ENCODE measurements around the gene KIFAP3.
"Not testable (repeated sequence)": the region's sequence is repeated elsewhere in the genome, so short reads cannot be mapped to it uniquely, and the experiment has no call there.

The KIFAP3 gene

GRCh38 chr1:170076199-170076598 lies 1.7 kb upstream of the KIFAP3 start:
- Mint-ChIP-seq H3K27ac (no peak overlapping the region), H3K4me3 (no peak overlapping the region), H3K27me3 (ENCODE audit: low read depth) (peaks cover 6% of the 10 kb centered on the region), H3K36me3 (ENCODE audit: low read depth) (peaks cover 1% of the 10 kb centered on the region), H3K9me3 (peaks cover 19% of the 10 kb centered on the region), H3K4me1 (ENCODE audit: low read depth) (peaks cover 30% of the 10 kb centered on the region)
- no peak for DNase-seq (ENCODE audit: low spot score)

- peaks cover 6% of the 10 kb centered on the region for H3K27me3 Mint-ChIP-seq (ENCODE audit: low read depth)
- peaks cover 5% of the 10 kb centered on the region for H3K36me3 Mint-ChIP-seq (ENCODE audit: low read depth)
- H3K4me1 Mint-ChIP-seq (ENCODE audit: low read depth) = peaks cover 37% of the 10 kb centered on the region
- H3K27ac Mint-ChIP-seq = peak overlapping the region; percentile 99
- DNase-seq (ENCODE audit: low spot score) = no peak
- peak overlapping the region; percentile 98 for H3K4me3 Mint-ChIP-seq
- H3K9me3 Mint-ChIP-seq = peaks cover 19% of the 10 kb centered on the region
Measured at GRCh38 chr1:170075186-170075585, 691 bp upstream of the KIFAP3 start.

DNA sequence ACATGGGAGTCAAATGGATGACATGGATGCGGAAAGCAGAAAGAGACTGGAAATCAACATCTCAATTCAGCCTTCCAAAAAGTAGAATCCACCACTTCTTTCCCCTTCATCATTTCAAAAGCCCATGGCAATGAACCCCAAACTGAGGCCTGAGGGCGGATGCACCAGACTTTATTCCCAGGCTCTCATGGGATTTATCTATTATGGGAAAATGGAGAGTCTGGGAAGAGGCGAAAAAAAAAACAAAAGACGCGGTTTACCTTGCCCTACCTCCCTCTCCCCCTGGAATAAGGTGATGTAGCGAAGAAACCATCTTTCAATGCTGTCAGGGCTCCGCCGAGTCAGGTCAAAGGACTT lies 624 bp downstream of the KIFAP3 start:
- Mint-ChIP-seq H3K27ac (peak overlapping the region; percentile 99), H3K27me3 (ENCODE audit: low read depth) (peaks cover 4% of the 10 kb centered on the region), H3K4me3 (peak overlapping the region; percentile 98), H3K4me1 (ENCODE audit: low read depth) (peaks cover 46% of the 10 kb centered on the region), H3K36me3 (ENCODE audit: low read depth) (peaks cover 5% of the 10 kb centered on the region), H3K9me3 (peaks cover 15% of the 10 kb centered on the region)
- no peak for DNase-seq (ENCODE audit: low spot score)

DNA sequence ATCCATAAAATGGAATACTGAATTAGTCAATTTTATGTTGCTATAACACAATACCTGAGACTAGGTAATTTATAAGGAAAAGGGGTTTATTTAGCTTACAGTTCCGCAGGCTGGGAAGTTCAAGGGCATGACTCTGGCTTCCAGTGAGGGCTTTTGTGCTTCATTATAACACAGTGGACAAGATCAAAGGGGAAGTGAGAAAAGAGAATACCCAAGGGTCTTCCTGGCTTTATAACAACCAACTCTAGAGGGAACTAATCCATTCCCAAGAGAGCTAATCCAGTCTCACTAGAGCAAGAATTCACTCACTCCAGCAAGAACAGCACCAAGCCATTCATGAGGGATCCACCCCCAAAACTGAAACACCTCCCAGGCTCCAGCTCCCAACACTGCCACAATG lies 3.1 kb downstream of the KIFAP3 start:
- no peaks in the 10 kb centered on the region for H3K27me3 Mint-ChIP-seq (ENCODE audit: low read depth)
- no peak overlapping the region for H3K4me3 Mint-ChIP-seq

DNA sequence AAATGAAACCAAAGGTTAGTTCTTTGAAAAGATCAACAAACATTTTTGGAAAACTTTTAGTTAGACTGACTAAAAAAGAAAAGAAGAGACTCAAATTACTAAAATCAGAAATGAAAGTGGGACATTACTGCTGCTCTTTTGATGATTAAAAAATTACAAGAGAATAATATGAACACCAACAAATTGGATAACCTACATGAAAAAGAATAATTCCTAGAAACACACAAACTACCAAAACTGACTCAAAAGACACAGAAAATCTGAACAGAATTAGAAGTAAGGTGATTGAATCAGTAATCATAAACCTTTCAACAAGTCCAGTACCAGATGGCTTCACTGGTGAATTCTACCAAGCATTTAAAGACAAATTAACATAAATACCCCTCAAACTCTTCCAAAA lies 5.6 kb downstream of the KIFAP3 start:
- no peak for DNase-seq (ENCODE audit: low spot score)
- Mint-ChIP-seq H3K4me3 (peak overlapping the region; percentile 81), H3K36me3 (ENCODE audit: low read depth) (peaks cover 4% of the 10 kb centered on the region), H3K4me1 (ENCODE audit: low read depth) (peaks cover 51% of the 10 kb centered on the region), H3K27ac (peak overlapping the region; percentile 82), H3K27me3 (ENCODE audit: low read depth) (no peaks in the 10 kb centered on the region), H3K9me3 (no peaks in the 10 kb centered on the region)

More for the DNA sequence above, 3.1 kb downstream of the KIFAP3 start:
- Mint-ChIP-seq H3K36me3 (ENCODE audit: low read depth) (peaks cover 5% of the 10 kb centered on the region), H3K27ac (no peak overlapping the region), H3K9me3 (no peaks in the 10 kb centered on the region), H3K4me1 (ENCODE audit: low read depth) (peaks cover 65% of the 10 kb centered on the region)
- DNase-seq (ENCODE audit: low spot score) = no peak

DNA sequence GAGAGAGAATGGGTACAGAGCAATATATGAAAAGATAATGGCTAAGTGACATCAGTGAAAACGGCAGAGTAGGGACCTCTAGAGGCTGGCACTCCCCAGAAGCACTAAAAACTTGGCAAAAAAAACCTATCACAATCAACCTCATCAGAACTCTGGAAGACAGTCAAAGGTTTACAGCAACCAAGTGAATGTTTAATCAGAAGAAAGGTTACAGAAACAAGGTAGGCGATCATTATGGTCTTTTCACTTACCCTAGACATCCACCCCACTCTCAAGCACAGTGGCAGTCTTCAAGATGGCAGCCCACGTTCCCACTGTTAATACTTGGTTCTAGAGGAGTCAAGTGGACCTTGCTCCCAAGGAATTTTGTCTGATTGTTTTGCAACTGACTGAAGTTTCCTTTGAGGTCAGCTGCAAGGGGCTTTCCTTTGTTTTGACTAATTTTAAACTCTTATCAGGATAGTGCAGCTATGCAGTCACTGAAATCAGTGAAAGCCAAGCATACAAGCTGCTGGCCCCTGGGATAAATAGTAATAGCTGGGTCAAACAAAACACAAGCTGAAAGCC lies 7.2 kb downstream of the KIFAP3 start:
- no peaks in the 10 kb centered on the region for H3K27me3 Mint-ChIP-seq (ENCODE audit: low read depth)
- H3K4me1 Mint-ChIP-seq (ENCODE audit: low read depth) = peaks cover 47% of the 10 kb centered on the region

GRCh38 chr1:170064821-170065220 lies 9.7 kb downstream of the KIFAP3 start:
- no peak overlapping the region for H3K4me3 Mint-ChIP-seq
- H3K4me1 Mint-ChIP-seq (ENCODE audit: low read depth) = peaks cover 33% of the 10 kb centered on the region
- no peaks in the 10 kb centered on the region for H3K27me3 Mint-ChIP-seq (ENCODE audit: low read depth)
- no peak overlapping the region for H3K27ac Mint-ChIP-seq
- H3K9me3 Mint-ChIP-seq = peaks cover 18% of the 10 kb centered on the region
- no peak for DNase-seq (ENCODE audit: low spot score)
- H3K36me3 Mint-ChIP-seq (ENCODE audit: low read depth) = peaks cover 5% of the 10 kb centered on the region

More for the DNA sequence above, 7.2 kb downstream of the KIFAP3 start:
- peaks cover 7% of the 10 kb centered on the region for H3K9me3 Mint-ChIP-seq
- no peak for DNase-seq (ENCODE audit: low spot score)
- peaks cover 4% of the 10 kb centered on the region for H3K36me3 Mint-ChIP-seq (ENCODE audit: low read depth)
- peak overlapping the region; percentile 7 for H3K27ac Mint-ChIP-seq
- peak overlapping the region; percentile 81 for H3K4me3 Mint-ChIP-seq

DNA sequence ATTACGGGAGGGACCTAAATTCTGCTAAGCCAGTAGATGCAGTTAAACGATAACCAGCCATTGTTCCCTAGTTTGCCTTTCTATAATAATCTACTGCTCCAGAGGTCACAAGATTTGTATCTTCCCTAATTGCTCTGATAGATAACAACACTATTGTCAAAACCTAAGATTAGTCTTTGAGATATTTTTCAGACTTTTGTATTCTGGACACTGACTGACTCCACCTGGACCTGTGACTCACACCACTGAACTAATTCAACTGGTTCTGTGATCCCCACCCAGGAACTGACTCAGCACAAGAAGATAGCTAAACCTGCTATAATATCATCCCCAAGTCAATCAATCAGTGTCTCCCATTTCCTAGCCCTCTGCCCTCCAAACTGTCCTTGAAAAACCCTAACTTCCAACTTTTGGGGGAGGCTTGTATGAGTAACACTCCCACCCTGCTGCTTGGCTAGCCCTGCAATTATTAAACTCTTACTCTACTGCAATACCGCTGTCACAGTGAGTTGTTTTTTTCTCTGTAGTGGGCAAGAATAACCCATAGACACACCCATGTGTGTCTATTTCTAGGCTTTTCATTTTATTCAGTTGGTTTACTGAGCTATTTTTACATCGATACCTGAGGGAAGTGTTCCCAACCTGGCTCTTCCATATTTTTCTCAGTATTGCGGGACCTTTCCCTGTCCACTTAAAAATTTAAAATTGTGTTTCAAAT lies 11.2 kb downstream of the KIFAP3 start:
- no peaks in the 10 kb centered on the region for H3K27me3 Mint-ChIP-seq (ENCODE audit: low read depth)
- peaks cover 22% of the 10 kb centered on the region for H3K4me1 Mint-ChIP-seq (ENCODE audit: low read depth)
- no peak for DNase-seq (ENCODE audit: low spot score)
- no peak overlapping the region for H3K27ac Mint-ChIP-seq
- H3K4me3 Mint-ChIP-seq = no peak overlapping the region
- peaks cover 19% of the 10 kb centered on the region for H3K9me3 Mint-ChIP-seq
- peaks cover 5% of the 10 kb centered on the region for H3K36me3 Mint-ChIP-seq (ENCODE audit: low read depth)

DNA sequence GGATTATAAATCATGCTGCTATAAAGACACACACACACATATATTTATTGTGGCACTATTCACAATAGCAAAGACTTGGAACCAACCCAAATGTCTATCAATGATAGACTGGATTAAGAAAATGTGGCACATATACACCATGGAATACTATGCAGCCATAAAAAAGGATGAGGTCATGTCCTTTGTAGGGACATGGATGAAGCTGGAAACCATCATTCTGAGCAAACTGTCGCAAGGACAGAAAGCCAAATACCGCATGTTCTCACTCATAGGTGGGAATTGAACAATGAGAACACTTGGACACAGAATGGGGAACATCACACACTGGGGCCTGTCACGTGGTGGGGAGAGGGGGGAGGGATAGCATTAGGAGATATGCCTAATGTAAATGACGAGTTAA lies 12.8 kb downstream of the KIFAP3 start:
- not testable (repeated sequence) for H3K27ac Mint-ChIP-seq; H3K4me3 Mint-ChIP-seq; DNase-seq (ENCODE audit: low spot score); H3K27me3 Mint-ChIP-seq (ENCODE audit: low read depth); H3K36me3 Mint-ChIP-seq (ENCODE audit: low read depth); H3K4me1 Mint-ChIP-seq (ENCODE audit: low read depth)
- peaks cover 19% of the 10 kb centered on the region for H3K9me3 Mint-ChIP-seq

DNA sequence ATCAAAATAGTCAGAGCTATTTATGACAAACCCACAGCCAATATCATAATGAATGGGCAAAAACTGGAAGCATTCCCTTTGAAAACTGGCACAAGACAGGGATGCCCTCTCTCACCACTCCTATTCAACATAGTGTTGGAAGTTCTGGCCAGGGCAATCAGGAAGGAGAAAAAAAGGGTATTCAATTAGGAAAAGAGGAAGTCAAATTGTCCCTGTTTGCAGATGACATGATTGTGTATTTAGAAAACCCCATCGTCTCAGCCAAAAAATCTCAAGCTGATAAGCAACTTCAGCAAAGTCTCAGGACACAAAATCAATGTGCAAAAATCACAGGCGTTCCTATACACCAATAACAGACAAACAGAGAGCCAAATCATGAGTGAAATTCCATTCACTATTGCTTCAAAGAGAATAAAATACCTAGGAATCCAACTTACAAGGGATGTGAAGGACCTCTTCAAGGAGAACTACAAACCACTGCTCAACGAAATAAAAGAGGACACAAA lies 14.4 kb downstream of the KIFAP3 start:
- H3K4me3 Mint-ChIP-seq; H3K4me1 Mint-ChIP-seq (ENCODE audit: low read depth); H3K36me3 Mint-ChIP-seq (ENCODE audit: low read depth); DNase-seq (ENCODE audit: low spot score); H3K27ac Mint-ChIP-seq; H3K27me3 Mint-ChIP-seq (ENCODE audit: low read depth): not testable (repeated sequence)
- peaks cover 19% of the 10 kb centered on the region for H3K9me3 Mint-ChIP-seq

DNA sequence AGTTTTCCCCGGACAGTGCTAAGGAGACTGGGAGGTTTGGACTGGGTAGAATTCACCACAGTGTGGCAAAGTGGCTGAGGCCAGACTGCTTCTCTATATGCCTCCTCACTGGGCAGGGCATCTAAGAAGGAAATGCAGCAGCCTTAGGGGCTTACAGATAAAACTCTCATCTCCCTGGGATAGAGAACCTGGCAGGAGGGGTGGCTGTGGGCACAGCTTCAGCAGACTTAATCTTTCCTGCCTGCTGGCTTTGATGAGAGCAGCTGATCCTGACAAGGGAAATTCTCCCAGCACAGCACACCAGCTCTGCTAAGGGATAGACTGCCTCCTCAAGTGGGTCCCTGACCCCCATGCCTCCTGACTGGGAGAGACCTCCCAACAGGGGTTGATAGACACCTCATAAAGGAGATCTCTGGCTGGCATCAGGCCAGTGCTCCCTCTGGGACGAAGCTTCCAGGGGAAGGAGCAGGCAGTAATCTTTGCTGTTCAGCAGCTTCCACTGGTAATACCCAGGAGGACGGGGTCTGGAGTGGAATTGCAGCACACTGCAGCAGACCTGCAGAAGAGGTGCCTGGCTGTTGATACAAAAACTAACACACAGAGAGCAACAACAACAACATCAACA lies 25.2 kb downstream of the KIFAP3 start:
- no peak for DNase-seq (ENCODE audit: low spot score)
- no peaks in the 10 kb centered on the region for H3K9me3 Mint-ChIP-seq
- H3K27me3 Mint-ChIP-seq (ENCODE audit: low read depth) = no peaks in the 10 kb centered on the region
- H3K27ac Mint-ChIP-seq = no peak overlapping the region
- H3K4me1 Mint-ChIP-seq (ENCODE audit: low read depth) = no peaks in the 10 kb centered on the region
- peaks cover 20% of the 10 kb centered on the region for H3K36me3 Mint-ChIP-seq (ENCODE audit: low read depth)
- no peak overlapping the region for H3K4me3 Mint-ChIP-seq

GRCh38 chr1:170048515-170048914 lies 26.0 kb downstream of the KIFAP3 start:
- no peaks in the 10 kb centered on the region for H3K27me3 Mint-ChIP-seq (ENCODE audit: low read depth)
- no peak overlapping the region for H3K4me3 Mint-ChIP-seq
- no peak overlapping the region for H3K27ac Mint-ChIP-seq
- DNase-seq (ENCODE audit: low spot score) = no peak
- no peaks in the 10 kb centered on the region for H3K4me1 Mint-ChIP-seq (ENCODE audit: low read depth)
- H3K36me3 Mint-ChIP-seq (ENCODE audit: low read depth) = peaks cover 19% of the 10 kb centered on the region
- H3K9me3 Mint-ChIP-seq = no peaks in the 10 kb centered on the region

DNA sequence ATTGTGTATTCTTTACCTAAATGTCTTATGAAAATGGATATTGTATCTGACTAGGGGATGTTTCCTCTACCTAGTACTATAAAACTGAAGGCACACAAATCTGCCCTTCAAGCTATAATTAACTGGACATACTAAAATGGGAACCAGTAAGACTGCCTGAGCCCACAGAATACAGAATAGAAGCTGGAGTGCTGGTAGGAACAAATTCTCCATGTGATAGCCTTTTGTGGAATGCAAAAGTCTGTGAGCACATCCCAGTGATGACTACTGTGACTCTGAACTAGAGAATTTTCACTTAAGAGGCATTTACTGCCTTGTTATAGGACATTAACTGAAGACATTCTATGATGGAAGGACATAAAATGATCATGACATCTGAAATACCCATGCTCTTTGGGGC lies 30.3 kb downstream of the KIFAP3 start:
- Mint-ChIP-seq H3K27me3 (ENCODE audit: low read depth) (no peaks in the 10 kb centered on the region), H3K36me3 (ENCODE audit: low read depth) (peaks cover 6% of the 10 kb centered on the region), H3K4me1 (ENCODE audit: low read depth) (no peaks in the 10 kb centered on the region), H3K4me3 (no peak overlapping the region), H3K9me3 (no peaks in the 10 kb centered on the region), H3K27ac (no peak overlapping the region)
- DNase-seq (ENCODE audit: low spot score) = no peak

DNA sequence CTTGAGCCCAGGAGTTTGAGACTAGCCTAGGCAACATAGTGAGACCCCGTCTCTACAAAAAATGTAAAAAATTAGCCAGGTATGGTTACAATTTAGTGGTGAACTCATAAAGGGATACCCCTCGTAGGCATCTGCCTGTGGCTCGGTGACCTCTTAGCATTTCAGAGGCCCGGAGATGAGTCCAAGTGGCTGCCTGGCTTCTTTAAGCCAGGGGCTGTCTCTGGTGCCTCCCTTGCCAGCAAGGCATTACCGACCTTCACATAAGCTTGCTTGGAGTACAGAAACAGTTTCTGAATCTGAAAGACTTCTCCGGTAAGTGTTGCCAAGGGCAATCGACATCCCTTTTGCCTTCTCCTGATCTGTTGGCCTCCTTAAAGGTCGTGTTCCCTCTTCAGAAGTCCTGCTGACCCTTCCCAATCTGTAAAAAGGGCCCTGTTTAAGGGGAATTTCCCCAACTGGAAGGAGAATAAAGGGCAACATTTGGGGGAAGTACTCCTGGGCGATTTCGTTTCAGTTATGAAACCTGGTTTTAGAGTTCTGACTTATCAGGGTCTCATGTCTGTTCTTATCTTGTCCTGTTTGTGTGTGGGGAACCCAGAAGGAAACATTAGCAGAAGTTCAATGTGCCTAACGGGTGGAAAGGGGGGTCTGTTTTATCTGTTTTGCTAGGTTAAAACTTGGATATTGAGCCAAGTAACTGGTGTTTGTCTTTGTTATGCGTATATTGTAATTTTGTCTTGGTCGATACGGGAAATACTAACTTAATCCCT lies 32.9 kb downstream of the KIFAP3 start:
- Mint-ChIP-seq H3K4me3 (no peak overlapping the region), H3K27ac (no peak overlapping the region), H3K4me1 (ENCODE audit: low read depth) (no peaks in the 10 kb centered on the region), H3K9me3 (no peaks in the 10 kb centered on the region), H3K36me3 (ENCODE audit: low read depth) (peaks cover 11% of the 10 kb centered on the region), H3K27me3 (ENCODE audit: low read depth) (no peaks in the 10 kb centered on the region)
- no peak for DNase-seq (ENCODE audit: low spot score)
